ENCODE data around the gene RCAN2.

The RCAN2 gene

GRCh38 chr6:46491628-46492547 lies 639 bp upstream of the RCAN2 start:
- DNase-seq (ENCODE audit: low read depth): no peak

GRCh38 chr6:46490425-46491200 lies 636 bp downstream of the RCAN2 start:
- no peak for DNase-seq (ENCODE audit: low read depth)

- no peak for DNase-seq (ENCODE audit: low read depth)
Measured at GRCh38 chr6:46486181-46486580, 5.1 kb downstream of the RCAN2 start.

- DNase-seq (ENCODE audit: low read depth): no peak
Measured at GRCh38 chr6:46484081-46484820, 7.0 kb downstream of the RCAN2 start.

GRCh38 chr6:46476301-46476700 lies 14.9 kb downstream of the RCAN2 start:
- no peak for DNase-seq (ENCODE audit: low read depth)

- DNase-seq (ENCODE audit: low read depth): no peak
Measured at GRCh38 chr6:46473881-46474280, 17.4 kb downstream of the RCAN2 start.

GRCh38 chr6:46472243-46472642 lies 19.0 kb downstream of the RCAN2 start:
- DNase-seq (ENCODE audit: low read depth): no peak

- DNase-seq (ENCODE audit: low read depth): no peak
Measured at GRCh38 chr6:46469021-46469420, 22.2 kb downstream of the RCAN2 start.

GRCh38 chr6:46468403-46469010 lies 22.7 kb downstream of the RCAN2 start:
- DNase-seq (ENCODE audit: low read depth): no peak

- DNase-seq (ENCODE audit: low read depth): no peak
Measured at GRCh38 chr6:46466570-46466969, 24.7 kb downstream of the RCAN2 start.

- DNase-seq (ENCODE audit: low read depth): no peak
Measured at GRCh38 chr6:46465294-46466165, 25.7 kb downstream of the RCAN2 start.

GRCh38 chr6:46456297-46456696 lies 35.0 kb downstream of the RCAN2 start:
- DNase-seq (ENCODE audit: low read depth): no peak

- DNase-seq (ENCODE audit: low read depth): no peak
Measured at GRCh38 chr6:46454691-46455090, 36.6 kb downstream of the RCAN2 start.

- no peak for DNase-seq (ENCODE audit: low read depth)
Measured at GRCh38 chr6:46453741-46454316, 37.4 kb downstream of the RCAN2 start.

GRCh38 chr6:46453216-46453615 lies 38.0 kb downstream of the RCAN2 start:
- DNase-seq (ENCODE audit: low read depth): no peak

GRCh38 chr6:46452312-46452917 lies 38.8 kb downstream of the RCAN2 start:
- no peak for DNase-seq (ENCODE audit: low read depth)

GRCh38 chr6:46451343-46451742 lies 39.9 kb downstream of the RCAN2 start:
- no peak for DNase-seq (ENCODE audit: low read depth)

GRCh38 chr6:46444772-46445454 lies 46.3 kb downstream of the RCAN2 start:
- DNase-seq (ENCODE audit: low read depth): no peak

- DNase-seq (ENCODE audit: low read depth): no peak
Measured at GRCh38 chr6:46443623-46444022, 47.6 kb downstream of the RCAN2 start.

- no peak for DNase-seq (ENCODE audit: low read depth)
Measured at GRCh38 chr6:46440641-46441040, 50.6 kb downstream of the RCAN2 start.

All from T-helper 22 cell (primary cell).